HG03097 (cell line): ENCODE measurements around the gene KIF21A.

ENCODE experiments used
- ATAC-seq: cut with Tn5 transposase; IDR thresholded peaks from one replicate; pipeline ENCODE4 v1.9.1; 2021; ENCODE audit not compliant: unreplicated experiment, low FRiP score

KIF21A gene

GRCh38 chr12:39354955-39355354, 88.0 kb downstream of the KIF21A start:
- ATAC-seq: no peak

- ATAC-seq: no peak
Measured at GRCh38 chr12:39352471-39353017, 90.4 kb downstream of the KIF21A start.

GRCh38 chr12:39351153-39351552, 91.8 kb downstream of the KIF21A start:
- no peak for ATAC-seq

GRCh38 chr12:39348941-39349626, 93.8 kb downstream of the KIF21A start:
- no peak for ATAC-seq

- no peak for ATAC-seq
Measured at GRCh38 chr12:39348523-39348922, 94.4 kb downstream of the KIF21A start.

- no peak for ATAC-seq
Measured at GRCh38 chr12:39344926-39345325, 98.0 kb downstream of the KIF21A start.

GRCh38 chr12:39343665-39344064, 99.3 kb downstream of the KIF21A start:
- no peak for ATAC-seq

- no peak for ATAC-seq
Measured at GRCh38 chr12:39341761-39342160, 101.2 kb downstream of the KIF21A start.

- ATAC-seq: no peak
Measured at GRCh38 chr12:39341179-39341578, 101.7 kb downstream of the KIF21A start.

- no peak for ATAC-seq
Measured at GRCh38 chr12:39332661-39333175, 110.2 kb downstream of the KIF21A start.

GRCh38 chr12:39331539-39332261, 111.2 kb downstream of the KIF21A start:
- no peak for ATAC-seq

- ATAC-seq: no peak
Measured at GRCh38 chr12:39329876-39330275, 113.0 kb downstream of the KIF21A start.

GRCh38 chr12:39329018-39329417, 113.9 kb downstream of the KIF21A start:
- no peak for ATAC-seq

- no peak for ATAC-seq
Measured at GRCh38 chr12:39327965-39328364, 115.0 kb downstream of the KIF21A start.

GRCh38 chr12:39327510-39327909, 115.4 kb downstream of the KIF21A start:
- no peak for ATAC-seq

GRCh38 chr12:39319180-39319579, 123.7 kb downstream of the KIF21A start:
- no peak for ATAC-seq

- no peak for ATAC-seq
Measured at GRCh38 chr12:39314547-39314946, 128.4 kb downstream of the KIF21A start.

GRCh38 chr12:39309516-39309915, 133.4 kb downstream of the KIF21A start:
- no peak for ATAC-seq

GRCh38 chr12:39301422-39301821, 141.5 kb downstream of the KIF21A start:
- no peak for ATAC-seq

GRCh38 chr12:39300799-39301198, 142.1 kb downstream of the KIF21A start:
- no peak for ATAC-seq

GRCh38 chr12:39297891-39298290, 145.0 kb downstream of the KIF21A start:
- ATAC-seq: no peak

- ATAC-seq: no peak
Measured at GRCh38 chr12:39296496-39296895, 146.4 kb downstream of the KIF21A start.
